ENCODE data around the gene NKAIN2.

NKAIN2 gene

DNA sequence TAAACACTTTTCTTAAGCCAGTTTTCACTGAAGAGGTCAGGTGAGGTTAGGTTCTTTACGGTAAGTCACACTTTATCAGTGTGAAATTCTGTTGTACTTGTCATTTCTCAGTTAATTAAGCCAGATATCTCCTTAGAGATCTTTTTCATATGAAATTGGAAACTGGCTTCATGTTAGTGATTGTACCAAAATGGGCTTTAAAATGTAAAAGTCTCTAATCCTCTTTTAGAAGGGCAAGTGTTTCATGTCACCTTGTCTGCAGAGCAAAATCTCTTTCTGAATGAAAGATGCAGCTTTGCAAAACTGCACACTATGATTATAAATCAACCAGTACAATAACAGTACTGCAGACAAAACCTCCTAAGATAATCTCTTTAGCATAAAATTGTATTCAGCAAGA, 949.3 kb downstream of the NKAIN2 start:
- peaks cover 2% of the 10 kb centered on the region for H3K4me1 ChIP-seq (ENCODE audit: insufficient read depth, low read length)
- H3K36me3 ChIP-seq (ENCODE audit: insufficient read depth, low read length): no peaks in the 10 kb centered on the region
- H3K27me3 ChIP-seq (ENCODE audit: insufficient read depth, low read length): no peaks in the 10 kb centered on the region
- no peak overlapping the region for H2AFZ ChIP-seq (ENCODE audit: low read depth, low read length)
- no peaks in the 10 kb centered on the region for H3K9me3 ChIP-seq (ENCODE audit: low read length)
- H3K4me3 ChIP-seq (ENCODE audit: low read length): no peak overlapping the region

DNA sequence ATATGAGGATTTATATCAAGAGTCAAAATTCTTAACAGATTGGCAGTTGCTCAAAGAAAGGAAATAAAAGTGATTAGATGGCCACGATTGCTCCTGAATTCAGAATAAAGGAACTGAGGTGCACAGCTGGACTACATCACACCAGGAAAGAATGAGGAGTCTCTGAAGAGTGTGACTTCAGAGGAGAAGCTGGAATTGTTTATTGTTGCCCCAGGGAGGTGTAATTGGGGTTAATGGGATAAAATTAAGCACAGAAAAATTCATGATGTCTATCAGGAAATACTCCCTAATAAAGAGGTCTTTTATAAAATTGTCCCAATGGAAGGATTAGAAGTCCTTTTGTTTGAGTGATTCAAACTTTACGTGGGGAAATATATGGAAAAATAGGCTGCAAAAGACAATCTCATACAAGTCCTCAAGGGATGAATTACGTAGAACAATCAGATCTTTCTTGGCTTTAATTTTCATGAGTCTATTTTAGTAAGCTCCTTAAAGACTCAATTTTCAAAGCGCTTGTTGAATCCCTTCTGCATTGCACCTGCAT, 950.0 kb downstream of the NKAIN2 start:
- Histone ChIP-seq H3K9me3 (ENCODE audit: low read length) (no peaks in the 10 kb centered on the region), H3K4me1 (ENCODE audit: insufficient read depth, low read length) (peaks cover 6% of the 10 kb centered on the region), H3K36me3 (ENCODE audit: insufficient read depth, low read length) (no peaks in the 10 kb centered on the region), H3K27me3 (ENCODE audit: insufficient read depth, low read length) (no peaks in the 10 kb centered on the region), H3K4me3 (ENCODE audit: low read length) (no peak overlapping the region), H2AFZ (ENCODE audit: low read depth, low read length) (no peak overlapping the region)

DNA sequence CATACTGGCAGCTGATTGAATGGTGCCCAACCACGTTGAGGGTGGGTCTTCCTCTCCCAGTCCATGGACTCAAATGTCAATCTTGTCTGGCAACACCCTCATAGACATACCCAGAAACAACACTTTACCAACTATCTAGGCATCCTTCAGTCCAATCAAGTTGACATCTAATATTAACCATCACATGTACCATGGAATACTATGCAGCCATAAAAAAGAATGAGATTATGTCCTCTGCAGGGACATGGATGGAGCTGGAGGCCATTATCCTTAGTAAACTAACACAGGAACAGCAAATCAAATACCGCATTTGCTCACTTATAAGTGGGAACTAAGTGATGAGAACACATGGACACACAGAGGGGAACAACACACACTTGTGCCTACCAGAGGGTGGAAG, 951.7 kb downstream of the NKAIN2 start:
- Histone ChIP-seq H3K4me3 (ENCODE audit: low read length) (no peak overlapping the region), H2AFZ (ENCODE audit: low read depth, low read length) (no peak overlapping the region), H3K4me1 (ENCODE audit: insufficient read depth, low read length) (peaks cover 5% of the 10 kb centered on the region), H3K9me3 (ENCODE audit: low read length) (no peaks in the 10 kb centered on the region), H3K27me3 (ENCODE audit: insufficient read depth, low read length) (no peaks in the 10 kb centered on the region), H3K36me3 (ENCODE audit: insufficient read depth, low read length) (no peaks in the 10 kb centered on the region)

DNA sequence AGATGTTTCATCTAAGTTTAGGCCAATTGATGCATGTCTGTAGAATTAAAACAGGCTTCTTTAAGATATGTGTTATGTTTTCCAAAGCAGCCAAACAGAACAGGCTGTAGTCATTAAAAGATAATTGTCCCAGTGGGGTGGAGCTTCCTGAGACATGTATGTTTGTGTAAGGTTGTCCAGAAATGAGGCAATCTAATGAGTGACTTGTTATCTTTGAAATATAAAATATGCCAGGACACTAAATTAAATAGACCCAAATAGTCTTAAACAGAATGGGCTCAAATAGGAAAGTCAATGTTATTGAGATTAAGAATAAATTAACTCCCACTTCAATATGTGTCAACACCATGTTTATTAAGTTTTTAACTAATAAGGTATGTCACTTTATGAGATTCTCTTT, 953.9 kb downstream of the NKAIN2 start:
- Histone ChIP-seq H3K9me3 (ENCODE audit: low read length) (no peaks in the 10 kb centered on the region), H3K36me3 (ENCODE audit: insufficient read depth, low read length) (no peaks in the 10 kb centered on the region), H2AFZ (ENCODE audit: low read depth, low read length) (no peak overlapping the region), H3K4me1 (ENCODE audit: insufficient read depth, low read length) (peaks cover 5% of the 10 kb centered on the region), H3K4me3 (ENCODE audit: low read length) (no peak overlapping the region), H3K27me3 (ENCODE audit: insufficient read depth, low read length) (no peaks in the 10 kb centered on the region)

DNA sequence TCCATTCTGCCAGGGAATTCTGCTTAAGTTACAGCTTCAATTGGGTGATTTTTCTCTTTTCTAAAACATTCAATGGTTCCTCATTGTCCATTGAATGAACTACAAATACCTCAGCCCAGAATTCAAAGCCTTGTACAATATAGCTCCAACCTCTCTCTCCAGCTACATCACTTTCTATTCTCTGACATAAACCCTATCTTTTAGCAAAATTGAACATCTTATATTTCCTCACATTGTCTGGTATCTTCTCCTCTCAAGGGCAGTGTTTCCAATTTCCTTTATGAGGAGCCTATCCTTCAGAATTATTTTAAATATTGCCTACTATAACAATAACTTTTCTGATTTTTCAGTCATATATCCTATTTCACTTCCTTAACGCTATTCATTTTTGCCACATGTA, 955.0 kb downstream of the NKAIN2 start:
- H3K4me3 ChIP-seq (ENCODE audit: low read length): no peak overlapping the region
- H3K9me3 ChIP-seq (ENCODE audit: low read length): no peaks in the 10 kb centered on the region
- no peaks in the 10 kb centered on the region for H3K27me3 ChIP-seq (ENCODE audit: insufficient read depth, low read length)
- no peak overlapping the region for H2AFZ ChIP-seq (ENCODE audit: low read depth, low read length)
- H3K36me3 ChIP-seq (ENCODE audit: insufficient read depth, low read length): no peaks in the 10 kb centered on the region
- peaks cover 5% of the 10 kb centered on the region for H3K4me1 ChIP-seq (ENCODE audit: insufficient read depth, low read length)

DNA sequence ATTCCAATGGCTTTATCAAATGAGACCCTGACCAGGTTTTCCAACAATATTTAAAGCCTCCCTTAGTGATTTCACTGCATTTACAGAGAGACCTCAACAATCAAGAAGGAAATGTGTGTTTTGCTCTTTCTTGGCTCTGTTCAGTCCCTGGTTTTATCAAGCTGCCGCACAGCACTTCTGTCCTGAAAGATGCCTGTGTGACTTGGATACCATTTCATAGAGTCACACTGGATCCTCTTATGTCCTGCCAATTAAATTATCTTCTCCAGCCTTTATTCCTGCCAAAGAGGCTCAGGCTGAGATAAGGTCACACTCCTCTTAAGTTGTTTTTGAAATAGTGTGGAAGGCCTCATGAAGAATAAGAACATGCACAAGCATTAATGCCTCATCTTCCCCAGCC, 961.6 kb downstream of the NKAIN2 start:
- no peak overlapping the region for H2AFZ ChIP-seq (ENCODE audit: low read depth, low read length)
- no peaks in the 10 kb centered on the region for H3K36me3 ChIP-seq (ENCODE audit: insufficient read depth, low read length)
- no peaks in the 10 kb centered on the region for H3K27me3 ChIP-seq (ENCODE audit: insufficient read depth, low read length)
- H3K4me1 ChIP-seq (ENCODE audit: insufficient read depth, low read length): peaks cover 19% of the 10 kb centered on the region
- no peak overlapping the region for H3K4me3 ChIP-seq (ENCODE audit: low read length)
- H3K9me3 ChIP-seq (ENCODE audit: low read length): peaks cover 2% of the 10 kb centered on the region

DNA sequence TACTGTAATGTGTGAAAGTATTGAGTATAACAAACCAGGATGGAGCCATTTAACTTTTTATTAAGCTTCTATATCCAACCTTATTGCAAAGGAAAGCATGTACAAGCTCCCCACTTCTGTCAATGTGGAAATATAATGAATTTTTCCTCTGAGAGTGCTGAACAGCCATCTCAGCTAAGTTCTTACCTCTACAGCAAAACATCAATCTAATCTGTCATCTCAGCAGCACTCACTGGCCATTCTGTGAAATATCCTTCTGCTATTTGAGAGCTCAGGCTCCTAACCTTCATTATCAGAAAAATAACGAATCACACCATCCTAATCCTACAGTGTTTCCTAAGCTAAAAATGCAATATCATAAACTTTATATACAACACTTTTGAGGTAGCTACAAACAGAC, 964.6 kb downstream of the NKAIN2 start:
- H2AFZ ChIP-seq (ENCODE audit: low read depth, low read length): no peak overlapping the region
- H3K4me1 ChIP-seq (ENCODE audit: insufficient read depth, low read length): peaks cover 19% of the 10 kb centered on the region
- H3K36me3 ChIP-seq (ENCODE audit: insufficient read depth, low read length): no peaks in the 10 kb centered on the region
- H3K4me3 ChIP-seq (ENCODE audit: low read length): no peak overlapping the region
- H3K9me3 ChIP-seq (ENCODE audit: low read length): peaks cover 2% of the 10 kb centered on the region
- H3K27me3 ChIP-seq (ENCODE audit: insufficient read depth, low read length): no peaks in the 10 kb centered on the region

DNA sequence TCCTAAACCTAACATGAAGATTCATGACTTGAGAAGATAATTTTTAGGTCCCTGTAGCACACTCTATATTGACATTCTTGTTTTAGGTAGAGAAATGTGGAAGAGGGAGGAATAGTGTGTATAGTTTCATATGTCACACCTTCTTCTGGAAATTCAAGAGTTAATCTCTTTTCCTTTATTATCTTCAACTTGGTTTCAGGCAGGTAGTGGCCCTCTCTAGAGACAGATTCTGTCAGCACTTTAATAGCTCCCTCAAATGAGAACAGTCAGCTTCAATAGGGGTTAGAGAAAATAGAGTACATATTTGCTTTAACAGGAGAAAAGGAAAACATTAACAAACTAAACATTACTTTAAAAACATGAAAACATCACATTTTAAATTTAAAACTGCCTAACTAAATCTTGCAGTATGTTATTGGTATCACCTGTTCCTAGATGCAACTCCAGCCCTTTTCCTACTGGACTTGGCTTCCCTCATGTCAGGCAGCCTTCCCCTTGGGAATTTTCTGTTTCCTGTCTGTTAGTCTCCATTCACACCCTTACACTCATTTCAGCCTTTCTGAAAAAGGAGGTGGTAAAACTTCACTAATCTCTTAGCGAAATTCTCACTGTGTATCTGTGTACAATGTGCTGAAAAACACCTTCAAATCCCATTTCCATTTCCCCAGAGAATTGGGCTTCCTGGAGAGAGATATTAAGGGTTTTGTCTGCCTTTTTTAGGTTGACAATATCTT, 966.3 kb downstream of the NKAIN2 start:
- Histone ChIP-seq H3K9me3 (ENCODE audit: low read length) (peaks cover 2% of the 10 kb centered on the region), H3K4me3 (ENCODE audit: low read length) (no peak overlapping the region), H3K4me1 (ENCODE audit: insufficient read depth, low read length) (peaks cover 19% of the 10 kb centered on the region), H3K36me3 (ENCODE audit: insufficient read depth, low read length) (no peaks in the 10 kb centered on the region), H3K27me3 (ENCODE audit: insufficient read depth, low read length) (no peaks in the 10 kb centered on the region), H2AFZ (ENCODE audit: low read depth, low read length) (no peak overlapping the region)

DNA sequence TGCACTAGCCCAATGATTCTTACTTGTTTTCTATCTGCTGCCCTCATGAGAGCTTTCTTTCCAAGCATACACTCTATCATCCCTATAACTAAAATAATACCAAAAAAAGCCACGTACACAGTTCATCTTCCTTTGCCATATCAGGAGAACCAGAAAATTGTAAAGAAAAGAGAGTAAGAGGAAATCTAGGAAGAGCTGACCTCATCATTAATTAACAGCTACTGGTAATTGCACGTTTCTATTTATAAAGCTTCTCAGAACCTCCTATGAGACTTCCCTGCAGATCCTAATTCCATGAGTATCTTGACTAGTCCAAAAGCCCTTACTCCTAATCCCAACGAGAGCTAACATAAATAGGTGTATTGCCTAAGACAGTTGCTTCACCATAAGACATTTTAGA, 967.1 kb downstream of the NKAIN2 start:
- Histone ChIP-seq H2AFZ (ENCODE audit: low read depth, low read length) (no peak overlapping the region), H3K36me3 (ENCODE audit: insufficient read depth, low read length) (no peaks in the 10 kb centered on the region), H3K4me3 (ENCODE audit: low read length) (no peak overlapping the region), H3K27me3 (ENCODE audit: insufficient read depth, low read length) (no peaks in the 10 kb centered on the region), H3K9me3 (ENCODE audit: low read length) (peaks cover 2% of the 10 kb centered on the region), H3K4me1 (ENCODE audit: insufficient read depth, low read length) (peaks cover 17% of the 10 kb centered on the region)

DNA sequence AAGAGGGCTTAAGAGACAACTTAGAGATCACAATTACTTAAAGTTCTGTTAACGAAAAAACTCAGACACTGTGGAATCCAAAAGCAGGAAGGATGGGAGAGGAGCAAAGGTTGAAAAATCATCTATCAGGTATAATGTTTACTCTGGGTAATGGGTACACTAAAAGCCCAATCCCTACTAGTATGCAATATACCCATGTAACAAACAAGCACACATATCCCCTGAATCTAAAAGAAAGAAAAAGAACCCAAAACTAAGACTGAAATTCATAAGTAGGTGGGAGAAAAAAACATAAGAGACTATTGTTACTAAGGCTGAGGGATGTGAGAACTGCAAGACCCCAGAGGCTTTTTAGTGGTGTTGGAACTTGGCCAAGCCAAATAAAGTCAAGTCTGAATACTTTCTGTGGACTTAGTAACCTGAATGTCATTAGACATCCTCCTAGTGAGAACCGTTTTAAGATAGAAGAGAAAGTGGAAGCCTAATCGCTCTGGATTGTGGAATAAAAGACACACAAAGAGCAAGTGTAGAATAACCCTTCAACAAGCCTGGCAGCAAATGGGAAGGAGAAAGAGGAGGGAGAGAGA, 969.2 kb downstream of the NKAIN2 start:
- H3K4me3 ChIP-seq (ENCODE audit: low read length): no peak overlapping the region
- H3K4me1 ChIP-seq (ENCODE audit: insufficient read depth, low read length): peaks cover 17% of the 10 kb centered on the region
- no peak overlapping the region for H2AFZ ChIP-seq (ENCODE audit: low read depth, low read length)
- H3K27me3 ChIP-seq (ENCODE audit: insufficient read depth, low read length): no peaks in the 10 kb centered on the region
- H3K9me3 ChIP-seq (ENCODE audit: low read length): no peaks in the 10 kb centered on the region
- H3K36me3 ChIP-seq (ENCODE audit: insufficient read depth, low read length): no peaks in the 10 kb centered on the region

DNA sequence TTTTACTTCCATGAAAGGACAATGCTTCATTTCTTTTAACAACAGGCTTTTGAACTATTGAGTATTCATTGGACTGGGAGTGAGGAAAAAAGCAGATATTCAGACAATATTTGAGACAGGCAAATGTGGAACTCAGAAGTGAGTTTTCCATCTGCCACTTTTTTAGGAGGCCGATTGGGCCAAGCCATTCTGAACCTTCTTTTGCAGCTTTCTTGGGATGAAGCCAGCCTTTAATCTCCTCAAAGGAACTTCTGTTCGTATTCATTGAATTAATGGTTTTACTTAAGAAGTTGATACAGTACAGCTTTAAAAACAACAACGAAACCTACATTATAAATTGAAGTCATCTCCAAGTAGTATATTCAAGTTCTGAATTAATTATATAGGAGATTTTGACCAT, 971.5 kb downstream of the NKAIN2 start:
- Histone ChIP-seq H3K36me3 (ENCODE audit: insufficient read depth, low read length) (no peaks in the 10 kb centered on the region), H3K9me3 (ENCODE audit: low read length) (no peaks in the 10 kb centered on the region), H3K4me3 (ENCODE audit: low read length) (no peak overlapping the region), H3K4me1 (ENCODE audit: insufficient read depth, low read length) (peaks cover 2% of the 10 kb centered on the region), H3K27me3 (ENCODE audit: insufficient read depth, low read length) (no peaks in the 10 kb centered on the region), H2AFZ (ENCODE audit: low read depth, low read length) (no peak overlapping the region)

DNA sequence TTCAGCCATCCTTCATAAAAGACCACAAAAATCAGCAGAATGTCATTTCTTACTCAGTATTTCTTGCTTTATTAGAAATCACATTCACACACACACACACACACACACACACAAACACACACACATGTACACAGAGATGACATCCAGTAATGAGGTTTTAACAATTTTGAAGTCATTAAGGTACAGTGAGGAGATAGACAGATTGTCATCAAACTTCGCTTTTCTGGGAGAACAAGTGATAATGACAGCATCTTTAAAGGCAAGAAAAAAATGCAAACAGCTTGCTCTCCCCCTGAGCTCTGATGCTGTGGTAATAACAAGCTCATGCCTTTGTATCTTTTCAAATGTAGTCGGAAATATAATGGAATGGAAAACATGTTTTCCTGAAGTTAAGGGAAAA, 974.2 kb downstream of the NKAIN2 start:
- Histone ChIP-seq H3K9me3 (ENCODE audit: low read length) (no peaks in the 10 kb centered on the region), H3K27me3 (ENCODE audit: insufficient read depth, low read length) (no peaks in the 10 kb centered on the region), H2AFZ (ENCODE audit: low read depth, low read length) (no peak overlapping the region), H3K4me1 (ENCODE audit: insufficient read depth, low read length) (peaks cover 2% of the 10 kb centered on the region), H3K36me3 (ENCODE audit: insufficient read depth, low read length) (no peaks in the 10 kb centered on the region), H3K4me3 (ENCODE audit: low read length) (no peak overlapping the region)

DNA sequence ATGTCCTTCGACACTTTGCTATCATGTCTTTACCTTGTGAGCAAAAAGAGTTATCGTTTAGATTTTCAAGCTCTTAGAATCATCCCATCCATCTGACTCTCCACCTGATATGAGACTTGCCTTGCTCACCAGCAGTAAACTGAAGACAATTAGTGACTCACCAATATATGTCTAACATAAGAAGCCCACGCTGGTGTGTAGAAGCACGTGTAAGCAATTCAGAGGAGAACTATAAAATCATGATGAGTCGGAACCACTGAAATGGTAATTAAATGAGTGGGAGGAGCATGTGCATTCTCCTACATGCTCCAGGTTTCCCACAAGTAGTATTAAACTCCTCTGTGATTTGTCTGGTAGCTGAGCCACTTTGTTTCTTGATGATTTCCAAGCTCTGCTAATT, 977.0 kb downstream of the NKAIN2 start:
- no peak overlapping the region for H2AFZ ChIP-seq (ENCODE audit: low read depth, low read length)
- no peak overlapping the region for H3K4me3 ChIP-seq (ENCODE audit: low read length)
- H3K4me1 ChIP-seq (ENCODE audit: insufficient read depth, low read length): peaks cover 2% of the 10 kb centered on the region
- H3K27me3 ChIP-seq (ENCODE audit: insufficient read depth, low read length): no peaks in the 10 kb centered on the region
- no peaks in the 10 kb centered on the region for H3K36me3 ChIP-seq (ENCODE audit: insufficient read depth, low read length)
- no peaks in the 10 kb centered on the region for H3K9me3 ChIP-seq (ENCODE audit: low read length)

DNA sequence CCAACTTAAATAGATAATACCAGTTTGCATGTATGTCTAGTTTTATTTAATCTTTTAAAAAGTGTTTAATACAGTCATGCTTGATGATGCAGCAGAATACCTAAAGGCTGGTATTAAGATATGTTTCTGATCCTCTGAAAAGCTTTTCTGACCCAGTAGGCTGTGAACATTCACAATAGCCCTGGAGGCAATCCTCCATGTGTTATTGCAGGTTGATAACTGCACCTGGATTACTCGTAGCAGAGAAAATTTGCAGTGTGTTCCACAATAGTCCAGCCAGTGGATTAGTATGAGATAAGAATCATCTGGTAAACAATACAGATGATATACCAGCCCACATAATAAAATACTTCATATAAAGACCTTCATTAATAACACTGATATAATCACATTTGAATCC, 979.7 kb downstream of the NKAIN2 start:
- no peaks in the 10 kb centered on the region for H3K36me3 ChIP-seq (ENCODE audit: insufficient read depth, low read length)
- no peaks in the 10 kb centered on the region for H3K9me3 ChIP-seq (ENCODE audit: low read length)
- no peaks in the 10 kb centered on the region for H3K4me1 ChIP-seq (ENCODE audit: insufficient read depth, low read length)
- no peak overlapping the region for H3K4me3 ChIP-seq (ENCODE audit: low read length)
- no peak overlapping the region for H2AFZ ChIP-seq (ENCODE audit: low read depth, low read length)
- no peaks in the 10 kb centered on the region for H3K27me3 ChIP-seq (ENCODE audit: insufficient read depth, low read length)
